DND-41 (cell line): ENCODE data around the gene PI4KA.
"Not testable (repeated sequence)": the region's sequence is repeated elsewhere in the genome, so short reads cannot be mapped to it uniquely, and the experiment has no call there.

Source experiments
- ATAC-seq: fragments of 200-7000 bp; cut with Tn5 transposase; 3 replicates; pipeline ENCODE4 v1.9.1; 2021; ENCODE audit warnings: low read depth; ENCODE audit not compliant: insufficient read depth
- DNase-seq: peaks from one replicate; pipeline ENCODE4 v3.0.0-alpha.2; 2020
- H2AFZ ChIP-seq: 2 replicates; pipeline ENCODE4 v1.6.0; 2012; ENCODE audit warnings: low read depth, low read length
- H3K27ac ChIP-seq: 2 replicates; pipeline ENCODE4 v1.5.1; 2012; ENCODE audit warnings: low read length, inconsistent platforms
- H3K27me3 ChIP-seq: fragments of 200-600 bp; sonication (generic); 2 replicates; pipeline ENCODE4 v1.6.0; 2012; ENCODE audit warnings: low read length, mild to moderate bottlenecking, inconsistent platforms; ENCODE audit not compliant: insufficient read depth, poor library complexity
- H3K36me3 ChIP-seq: 2 replicates; pipeline ENCODE4 v1.5.1; 2012; ENCODE audit warnings: low read length, inconsistent platforms; ENCODE audit not compliant: insufficient read depth
- H3K4me1 ChIP-seq: 2 replicates; pipeline ENCODE4 v1.5.1; 2012; ENCODE audit warnings: mild to moderate bottlenecking, low read length; ENCODE audit not compliant: insufficient read depth
- H3K4me2 ChIP-seq: 2 replicates; pipeline ENCODE4 v1.6.0; 2012; ENCODE audit warnings: mild to moderate bottlenecking, moderate library complexity, low read length, inconsistent platforms; ENCODE audit not compliant: insufficient read depth
- H3K4me3 ChIP-seq, 2 experiments: fragments of 200-600 bp in 1 of 2; shearing (Covaris generic) in 1 of 2; 2 replicates each; pipeline ENCODE4 v1.5.1; 2012 to 2016; ENCODE audit warnings: inconsistent platforms in 2 of 2, low read length in 2 of 2, mild to moderate bottlenecking in 2 of 2, low read depth in 1 of 2, moderate library complexity in 1 of 2
- H3K79me2 ChIP-seq: 2 replicates; pipeline ENCODE4 v1.6.0; 2012; ENCODE audit warnings: low read length, inconsistent platforms; ENCODE audit not compliant: insufficient read depth
- H3K9ac ChIP-seq: 2 replicates; pipeline ENCODE4 v1.6.0; 2012; ENCODE audit warnings: low read depth, mild to moderate bottlenecking, inconsistent platforms, low read length, moderate library complexity
- H3K9me3 ChIP-seq: 2 replicates; pipeline ENCODE4 v1.5.1; 2012; ENCODE audit warnings: low read length, moderate library complexity, mild to moderate bottlenecking, inconsistent platforms; ENCODE audit not compliant: insufficient read depth, severe bottlenecking
- H4K20me1 ChIP-seq: 2 replicates; pipeline ENCODE4 v1.6.0; 2012; ENCODE audit warnings: low read length; ENCODE audit not compliant: insufficient read depth
- CTCF ChIP-seq: IDR thresholded peaks from 2 replicates; pipeline ENCODE4 v1.5.1; 2012; ENCODE audit warnings: borderline replicate concordance, low read length, moderate library complexity, mild to moderate bottlenecking; ENCODE audit not compliant: poor library complexity, severe bottlenecking; ENCODE audit errors: extremely low read depth
- EZH2 ChIP-seq: IDR thresholded peaks from 3 replicates; pipeline ENCODE4 v1.6.1; 2012; ENCODE audit warnings: borderline replicate concordance, low read depth, mild to moderate bottlenecking, moderate library complexity, low read length, inconsistent platforms; ENCODE audit not compliant: severe bottlenecking

Gene PI4KA

GRCh38 chr22:20839837-20840645 lies 18.6 kb downstream of the PI4KA start:
- Histone ChIP-seq H2AFZ (no peak overlapping the region), H3K79me2 (peaks cover 93% of the 10 kb centered on the region), H4K20me1 (peaks cover 47% of the 10 kb centered on the region; the same call in 1 of the 2 replicates), H3K36me3 (peaks cover 3% of the 10 kb centered on the region; the same call in 1 of the 2 replicates), H3K9ac (no peak overlapping the region), H3K27ac (no peak overlapping the region; the same call in 1 of the 2 replicates), H3K9me3 (no peaks in the 10 kb centered on the region), H3K4me1 (peaks cover 20% of the 10 kb centered on the region), H3K4me3 (no peak overlapping the region), H3K27me3 (no peaks in the 10 kb centered on the region), H3K4me2 (no peak overlapping the region)
- ATAC-seq: no peak
- TF ChIP-seq EZH2: no peak
- no peak for TF ChIP-seq CTCF
- no peak for DNase-seq

GRCh38 chr22:20839354-20839753 lies 19.3 kb downstream of the PI4KA start:
- H2AFZ ChIP-seq, H3K4me2 ChIP-seq, H3K36me3 ChIP-seq, H3K27me3 ChIP-seq, ATAC-seq, H3K27ac ChIP-seq, H3K9me3 ChIP-seq, H3K9ac ChIP-seq, DNase-seq, H3K4me3 ChIP-seq: not testable (repeated sequence)
- peaks cover 20% of the 10 kb centered on the region for H3K4me1 ChIP-seq
- H4K20me1 ChIP-seq: peaks cover 44% of the 10 kb centered on the region; the same call in 1 of the 2 replicates
- peaks cover 91% of the 10 kb centered on the region for H3K79me2 ChIP-seq

- Histone ChIP-seq H4K20me1 (peaks cover 36% of the 10 kb centered on the region; the same call in 1 of the 2 replicates), H3K4me3 (no peak overlapping the region), H3K27ac (no peak overlapping the region), H2AFZ (no peak overlapping the region), H3K27me3 (no peaks in the 10 kb centered on the region), H3K36me3 (peaks cover 27% of the 10 kb centered on the region), H3K4me2 (no peak overlapping the region), H3K9me3 (no peaks in the 10 kb centered on the region), H3K9ac (no peak overlapping the region), H3K79me2 (peaks cover 77% of the 10 kb centered on the region), H3K4me1 (peaks cover 20% of the 10 kb centered on the region)
- ATAC-seq (no peak), DNase-seq (no peak)
- TF ChIP-seq EZH2: no peak
- no peak for TF ChIP-seq CTCF
These were observed 21.4 kb downstream of the PI4KA start for GRCh38 chr22:20836987-20837823.

- Histone ChIP-seq H3K4me2 (no peak overlapping the region), H3K4me1 (peaks cover 20% of the 10 kb centered on the region), H3K79me2 (peaks cover 52% of the 10 kb centered on the region), H3K9me3 (no peaks in the 10 kb centered on the region), H3K36me3 (peaks cover 52% of the 10 kb centered on the region), H4K20me1 (peaks cover 18% of the 10 kb centered on the region; the same call in 1 of the 2 replicates), H3K27ac (no peak overlapping the region), H3K9ac (no peak overlapping the region), H2AFZ (no peak overlapping the region), H3K27me3 (no peaks in the 10 kb centered on the region), H3K4me3 (no peak overlapping the region)
- TF ChIP-seq EZH2 (no peak), CTCF (no peak)
- no peak for ATAC-seq
- DNase-seq: no peak
These were observed 23.9 kb downstream of the PI4KA start for GRCh38 chr22:20834725-20835124.
